Natural killer cell (primary cell): ENCODE data around the gene ARID4B. TPM values are rescaled to one million over a fixed set of nuclear protein-coding genes. Genes with fewer than 3 reads are reported as not detected.

Experiments used
- ATAC-seq, 3 donors: fragments of 150-1000 bp in 2 of 3; fragments of 200-7000 bp in 1 of 3; cut with Tn5 transposase; 1 replicate in 1 of 3; 2 replicates in 2 of 3; pipeline ENCODE4 v1.10.0; 2021; ENCODE audit warnings: mild to moderate bottlenecking in 2 of 3, moderate library complexity in 2 of 3
- DNase-seq, 2 donors: peaks; one replicate each; pipeline versions ENCODE4 v3.0.0 to v3.0.0-alpha.2; 2013 to 2021; ENCODE audit warnings: mixed read lengths in 1 of 2
- H3K27ac ChIP-seq: one replicate; pipeline ENCODE4 v1.5.1; 2013; ENCODE audit warnings: mild to moderate bottlenecking, low read length
- H3K27me3 ChIP-seq: one replicate; pipeline ENCODE4 v1.6.1; 2013; ENCODE audit warnings: low read length; ENCODE audit not compliant: control insufficient read depth, insufficient read depth
- H3K36me3 ChIP-seq: one replicate; pipeline ENCODE4 v1.6.1; 2013; ENCODE audit warnings: low read length; ENCODE audit not compliant: control insufficient read depth, insufficient read depth
- H3K4me1 ChIP-seq: one replicate; pipeline ENCODE4 v1.6.1; 2013; ENCODE audit warnings: low read length; ENCODE audit not compliant: control insufficient read depth, insufficient read depth
- H3K4me3 ChIP-seq: one replicate; pipeline ENCODE4 v1.5.1; 2013; ENCODE audit warnings: low read length
- H3K9me3 ChIP-seq: one replicate; pipeline ENCODE4 v1.6.1; 2013; ENCODE audit warnings: low read length; ENCODE audit not compliant: control insufficient read depth, insufficient read depth
- H3K27ac Mint-ChIP-seq, 2 donors: one replicate each; pipeline ENCODE4 v1.8.0; 2022; ENCODE audit warnings: mild to moderate bottlenecking in 2 of 2, mixed read lengths in 2 of 2, moderate library complexity in 1 of 2
- H3K27me3 Mint-ChIP-seq, 2 donors: one replicate each; pipeline ENCODE4 v1.8.0; 2022; ENCODE audit warnings: low read depth in 2 of 2, mixed read lengths in 2 of 2
- H3K36me3 Mint-ChIP-seq: one replicate; pipeline ENCODE4 v1.8.0; 2022; ENCODE audit warnings: mixed read lengths
- H3K4me1 Mint-ChIP-seq, 2 donors: one replicate each; pipeline ENCODE4 v1.8.0; 2022; ENCODE audit warnings: mixed read lengths in 2 of 2
- H3K4me3 Mint-ChIP-seq: one replicate; pipeline ENCODE4 v1.8.0; 2022; ENCODE audit warnings: mild to moderate bottlenecking, moderate library complexity, mixed read lengths
- H3K9me3 Mint-ChIP-seq, 2 donors: one replicate each; pipeline ENCODE4 v1.8.0; 2022; ENCODE audit warnings: mixed read lengths in 2 of 2
- CTCF ChIP-seq: fragments of 200-600 bp; IDR thresholded peaks from one replicate; pipeline ENCODE4 v1.8.0; 2022; ENCODE audit warnings: antibody characterized with exemption
- WGBS: methylation state at CpG from one replicate; pipeline ENCODE4 v1.1.7; 2013; ENCODE audit warnings: missing lambda C conversion rate; ENCODE audit not compliant: insufficient coverage; 5-methylcytosine and 5-hydroxymethylcytosine counted together
- intact Hi-C: fragments of 100-400 bp; cut with micrococcal nuclease; formaldehyde crosslinking; loops from one replicate; pipeline ENCODE4 v1.14.2; 2022
- total RNA-seq, 4 donors: library from RNA; stranded (reverse); fragments of 120-200 nt in 1 of 4; gene quantifications; one replicate each; pipeline versions ENCODE4 v1.2.3 to v1.2.4, GENCODE V29; 2013 to 2022

The ARID4B gene
- total RNA-seq, 3 donors from 2014 or later (not counting 1 experiment from before 2014, with no cell fraction given), result 161 to 189 (median 178) TPM

DNA sequence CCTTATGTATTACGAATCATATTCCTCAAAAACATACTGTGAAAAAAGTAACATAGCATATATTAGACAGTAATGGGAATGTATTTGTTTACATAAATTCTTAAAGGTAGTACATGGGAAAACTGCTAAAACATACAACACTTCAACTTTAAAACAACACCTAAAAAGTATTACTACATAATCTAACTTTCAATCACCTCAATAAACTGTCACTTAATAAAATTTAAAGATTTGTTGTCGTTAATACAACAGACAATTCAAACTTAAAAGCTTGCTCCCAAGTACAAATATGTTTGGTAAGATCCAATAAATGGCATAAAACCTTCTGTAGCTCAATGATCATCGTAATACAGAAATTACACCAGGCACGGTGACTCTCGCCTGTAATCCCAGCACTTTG is 3.7 kb downstream of the ARID4B start:
- H3K4me1 Mint-ChIP-seq, result peaks cover 46% of the 10 kb centered on the region in 2 donors
- no peak for DNase-seq
- intact Hi-C loops, result loop anchor here (5.0 to 10.0 kb wide), 3 partner anchors 37 to 719 kb away; partner anchors contain the start of gene TOMM20
- no peak overlapping the region for H3K4me3 ChIP-seq
- 83% methylated on average over 4 of the region's 5 CpGs for WGBS
- H3K36me3 Mint-ChIP-seq, result no peaks in the 10 kb centered on the region
- H3K4me1 ChIP-seq, result peaks cover 30% of the 10 kb centered on the region
- H3K4me3 Mint-ChIP-seq, result peak overlapping the region; percentile 99
- no peak overlapping the region for H3K27ac Mint-ChIP-seq
- peaks cover 4% of the 10 kb centered on the region for H3K36me3 ChIP-seq
- H3K27ac ChIP-seq, result no peak overlapping the region
- no peaks in the 10 kb centered on the region for H3K27me3 Mint-ChIP-seq
- H3K9me3 Mint-ChIP-seq, result no peaks in the 10 kb centered on the region
- TF ChIP-seq CTCF, result no peak
- H3K27me3 ChIP-seq, result no peaks in the 10 kb centered on the region
- no peak for ATAC-seq
- no peaks in the 10 kb centered on the region for H3K9me3 ChIP-seq

- WGBS, result 84% methylated on average over 6 of the region's 6 CpGs
- Mint-ChIP-seq H3K27me3 (no peaks in the 10 kb centered on the region), H3K36me3 (no peaks in the 10 kb centered on the region), H3K4me1 (peaks cover 52 to 54% of the 10 kb centered on the region in 2 donors), H3K27ac (peak overlapping the region; percentile 38 to 52), H3K9me3 (no peaks in the 10 kb centered on the region), H3K4me3 (peak overlapping the region; percentile 1)
- ATAC-seq (peak; percentile 5 to 19 (median 8)), DNase-seq (no peak)
- no peak for TF ChIP-seq CTCF
- intact Hi-C loops, result loop anchor here (5.0 to 10.0 kb wide), 3 partner anchors 33 to 716 kb away; partner anchors contain the start of gene TOMM20
- peaks cover 7% of the 10 kb centered on the region for H3K36me3 ChIP-seq
- no peak overlapping the region for H3K4me3 ChIP-seq
- no peak overlapping the region for H3K27ac ChIP-seq
- H3K9me3 ChIP-seq, result no peaks in the 10 kb centered on the region
- H3K4me1 ChIP-seq, result peaks cover 40% of the 10 kb centered on the region
- no peaks in the 10 kb centered on the region for H3K27me3 ChIP-seq
These were observed 7.3 kb downstream of the ARID4B start for GRCh38 chr1:235320521-235321179.

DNA sequence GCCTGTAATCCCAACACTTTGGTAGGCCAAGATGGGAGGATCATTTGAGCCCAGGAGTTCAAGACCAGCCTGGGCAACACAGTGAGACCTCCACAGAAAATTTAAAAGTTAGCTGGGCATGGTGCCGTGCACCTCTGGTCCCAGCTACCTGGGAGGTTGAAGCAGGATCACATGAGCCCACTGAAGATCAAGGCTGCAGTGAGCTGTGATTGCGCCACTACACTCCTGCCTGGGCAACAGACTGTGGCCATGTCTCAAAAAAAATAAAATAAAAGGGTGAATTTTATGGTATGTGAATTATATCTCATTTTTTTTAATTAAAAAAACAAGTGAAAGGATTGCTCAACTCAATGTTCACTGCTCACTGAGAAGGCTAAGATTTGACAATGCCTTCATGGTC is 8.7 kb downstream of the ARID4B start:
- 89% methylated on average over 2 of the region's 2 CpGs for WGBS
- no peak overlapping the region for H3K4me3 Mint-ChIP-seq
- H3K27me3 ChIP-seq, result no peaks in the 10 kb centered on the region
- no peaks in the 10 kb centered on the region for H3K27me3 Mint-ChIP-seq
- no peak for TF ChIP-seq CTCF
- ATAC-seq, result no peak
- H3K36me3 Mint-ChIP-seq, result no peaks in the 10 kb centered on the region
- H3K4me1 Mint-ChIP-seq, result peaks cover 58 to 63% of the 10 kb centered on the region in 2 donors
- H3K4me1 ChIP-seq, result peaks cover 40% of the 10 kb centered on the region
- intact Hi-C loops, result loop anchor here (2.0 kb wide), 1 partner anchor 14 kb away; no protein-coding TSS in a partner anchor
- H3K4me3 ChIP-seq, result no peak overlapping the region
- H3K27ac Mint-ChIP-seq, result peak overlapping the region; percentile 48 to 49
- no peaks in the 10 kb centered on the region for H3K9me3 Mint-ChIP-seq
- DNase-seq, result no peak
- H3K9me3 ChIP-seq, result no peaks in the 10 kb centered on the region
- no peak overlapping the region for H3K27ac ChIP-seq
- H3K36me3 ChIP-seq, result peaks cover 7% of the 10 kb centered on the region
